HepG2 (cell line): ENCODE results near the gene BRCA2. TPM values are rescaled to one million over a fixed set of nuclear protein-coding genes. Genes with fewer than 3 reads are reported as not detected.
A peak's percentile ranks its signal among the peaks of the same experiment; 100 is the strongest.

ENCODE experiments used
- CENPX ChIP-seq: sonication (generic); formaldehyde crosslinking; IDR thresholded peaks from 2 replicates; pipeline ENCODE4 v1.9.0; 2021; ENCODE audit warnings: mild to moderate bottlenecking, missing genetic modification reagents, moderate library complexity
- HOXA5 ChIP-seq: sonication (generic); formaldehyde crosslinking; IDR thresholded peaks from 2 replicates; pipeline ENCODE4 v1.4.0; 2020; ENCODE audit warnings: missing genetic modification reagents
- KMT2B ChIP-seq: IDR thresholded peaks from 2 replicates; pipeline ENCODE4 v1.6.1; 2016; ENCODE audit warnings: missing genetic modification reagents, missing compliant biosample characterization
- MED1 ChIP-seq: sonication (generic); formaldehyde crosslinking; IDR thresholded peaks from 2 replicates; pipeline ENCODE4 v1.4.0; 2020; ENCODE audit warnings: missing genetic modification reagents
- MTA1 ChIP-seq: sonication (generic); formaldehyde crosslinking; IDR thresholded peaks from 2 replicates; pipeline ENCODE4 v1.4.0; 2020; ENCODE audit warnings: missing genetic modification reagents, mild to moderate bottlenecking, borderline replicate concordance
- PCBP1 ChIP-seq: fragments of 200-400 bp; formaldehyde crosslinking; IDR thresholded peaks from 2 replicates; pipeline ENCODE4 v1.6.1; 2017; ENCODE audit warnings: mild to moderate bottlenecking, low read depth, low read length, borderline replicate concordance
- SAP130 ChIP-seq: IDR thresholded peaks from 2 replicates; pipeline ENCODE4 v1.6.1; 2016; ENCODE audit warnings: low read depth
- TCF12 ChIP-seq, 2 experiments: fragments of 450-650 bp in 1 of 2; sonication (generic) in 1 of 2; formaldehyde crosslinking in 1 of 2; IDR thresholded peaks; 2 replicates each; pipeline versions ENCODE4 v1.6.1 to v1.8.0; 2017 to 2022; ENCODE audit warnings: antibody characterized with exemption in 1 of 2, mild to moderate bottlenecking in 1 of 2, missing genetic modification reagents in 1 of 2, moderate library complexity in 1 of 2
- ZBTB20 ChIP-seq: sonication (generic); formaldehyde crosslinking; IDR thresholded peaks from 2 replicates; pipeline ENCODE4 v1.8.1; 2023; ENCODE audit warnings: missing genetic modification reagents, low read depth, mild to moderate bottlenecking, borderline replicate concordance
- ZEB1 ChIP-seq: IDR thresholded peaks from 2 replicates; pipeline ENCODE4 v1.6.1; 2012; ENCODE audit warnings: mild to moderate bottlenecking, low read depth, inconsistent platforms; ENCODE audit not compliant: insufficient replicate concordance
- ZFP36L2 ChIP-seq: sonication (generic); formaldehyde crosslinking; IDR thresholded peaks from 2 replicates; pipeline ENCODE4 v1.4.0; 2020; ENCODE audit warnings: missing genetic modification reagents
- ZMYM4 ChIP-seq: sonication (generic); formaldehyde crosslinking; IDR thresholded peaks from 2 replicates; pipeline ENCODE4 v1.8.1; 2023; ENCODE audit warnings: mild to moderate bottlenecking, missing genetic modification reagents
- ZNF10 ChIP-seq: sonication (generic); formaldehyde crosslinking; IDR thresholded peaks from 2 replicates; pipeline ENCODE4 v1.4.0; 2020; ENCODE audit warnings: mild to moderate bottlenecking, low read depth, missing genetic modification reagents, borderline replicate concordance
- ZNF224 ChIP-seq: sonication (generic); formaldehyde crosslinking; IDR thresholded peaks from 2 replicates; pipeline ENCODE4 v1.5.0; 2020; ENCODE audit warnings: mild to moderate bottlenecking, missing genetic modification reagents
- ZNF256 ChIP-seq: sonication (generic); formaldehyde crosslinking; conservative IDR thresholded peaks from 2 replicates; pipeline ENCODE4 v1.4.0; 2020; ENCODE audit warnings: missing genetic modification reagents
- ZNF274 ChIP-seq: sonication (generic); formaldehyde crosslinking; IDR thresholded peaks from 2 replicates; pipeline ENCODE4 v1.5.1; 2020; ENCODE audit warnings: mild to moderate bottlenecking, missing genetic modification reagents
- ZNF510 ChIP-seq: sonication (generic); formaldehyde crosslinking; IDR thresholded peaks from 2 replicates; pipeline ENCODE4 v1.4.0; 2020; ENCODE audit warnings: low read depth, mild to moderate bottlenecking, missing genetic modification reagents
- ZNF546 ChIP-seq: sonication (generic); formaldehyde crosslinking; conservative IDR thresholded peaks from 2 replicates; pipeline ENCODE4 v1.8.1; 2023; ENCODE audit warnings: mild to moderate bottlenecking, missing genetic modification reagents
- ZNF564 ChIP-seq: sonication (generic); formaldehyde crosslinking; IDR thresholded peaks from 2 replicates; pipeline ENCODE4 v1.8.1; 2023; ENCODE audit warnings: mild to moderate bottlenecking, missing genetic modification reagents
- ZNF879 ChIP-seq: sonication (generic); formaldehyde crosslinking; IDR thresholded peaks from 2 replicates; pipeline ENCODE4 v1.8.1; 2023; ENCODE audit warnings: missing genetic modification reagents
- polyA plus RNA-seq, 8 experiments: library from polyadenylated mRNA; depleted of rRNA in 3 of 8; stranded (reverse) in 7 of 8; unstranded in 1 of 8; fragments of >200 nt; fragmentation: Illumina TruSeq in 4 of 8; extraction: Trizol in 4 of 8; gene quantifications; 2 replicates each; pipeline versions ENCODE4 v1.2.1 to v1.2.3, GENCODE V29; 2011 to 2016; ENCODE audit warnings: low read depth in 4 of 8, missing spikeins in 1 of 8, mixed read lengths in 1 of 8; ENCODE audit not compliant: insufficient read depth in 1 of 8
- total RNA-seq, 5 experiments: library from RNA; depleted of rRNA; stranded (reverse); fragments of >200 nt; fragmentation: Illumina TruSeq; extraction: Trizol; gene quantifications; 2 replicates each; pipeline ENCODE4 v1.2.3, GENCODE V29; 2016; ENCODE audit warnings: low read depth in 1 of 5
- TF ChIP-seq, protein P1 (sequence below): sonication (generic); formaldehyde crosslinking; IDR thresholded peaks from 2 replicates; pipeline ENCODE4 v1.4.0; 2020; ENCODE audit warnings: mild to moderate bottlenecking, missing genetic modification reagents
- TF ChIP-seq, protein P2 (sequence below): sonication (generic); formaldehyde crosslinking; IDR thresholded peaks from 2 replicates; pipeline ENCODE4 v1.4.0; 2020; ENCODE audit warnings: missing genetic modification reagents
- TF ChIP-seq, protein P3 (sequence below): sonication (generic); formaldehyde crosslinking; IDR thresholded peaks from 2 replicates; pipeline ENCODE4 v1.4.0; 2020; ENCODE audit warnings: missing genetic modification reagents
- TF ChIP-seq, protein P4 (sequence below): sonication (generic); formaldehyde crosslinking; IDR thresholded peaks from 2 replicates; pipeline ENCODE4 v1.8.0; 2022; ENCODE audit warnings: mild to moderate bottlenecking, missing genetic modification reagents, moderate library complexity
- TF ChIP-seq, protein P5 (sequence below): sonication (generic); formaldehyde crosslinking; conservative IDR thresholded peaks from 2 replicates; pipeline ENCODE4 v1.8.1; 2023; ENCODE audit warnings: missing genetic modification reagents

BRCA2 gene
- total and polyA plus RNA-seq, 2 of the 13 experiments (the other 11 are each of a cell fraction or from before 2014, with no cell fraction given): 3.1 to 24.6 TPM

DNA sequence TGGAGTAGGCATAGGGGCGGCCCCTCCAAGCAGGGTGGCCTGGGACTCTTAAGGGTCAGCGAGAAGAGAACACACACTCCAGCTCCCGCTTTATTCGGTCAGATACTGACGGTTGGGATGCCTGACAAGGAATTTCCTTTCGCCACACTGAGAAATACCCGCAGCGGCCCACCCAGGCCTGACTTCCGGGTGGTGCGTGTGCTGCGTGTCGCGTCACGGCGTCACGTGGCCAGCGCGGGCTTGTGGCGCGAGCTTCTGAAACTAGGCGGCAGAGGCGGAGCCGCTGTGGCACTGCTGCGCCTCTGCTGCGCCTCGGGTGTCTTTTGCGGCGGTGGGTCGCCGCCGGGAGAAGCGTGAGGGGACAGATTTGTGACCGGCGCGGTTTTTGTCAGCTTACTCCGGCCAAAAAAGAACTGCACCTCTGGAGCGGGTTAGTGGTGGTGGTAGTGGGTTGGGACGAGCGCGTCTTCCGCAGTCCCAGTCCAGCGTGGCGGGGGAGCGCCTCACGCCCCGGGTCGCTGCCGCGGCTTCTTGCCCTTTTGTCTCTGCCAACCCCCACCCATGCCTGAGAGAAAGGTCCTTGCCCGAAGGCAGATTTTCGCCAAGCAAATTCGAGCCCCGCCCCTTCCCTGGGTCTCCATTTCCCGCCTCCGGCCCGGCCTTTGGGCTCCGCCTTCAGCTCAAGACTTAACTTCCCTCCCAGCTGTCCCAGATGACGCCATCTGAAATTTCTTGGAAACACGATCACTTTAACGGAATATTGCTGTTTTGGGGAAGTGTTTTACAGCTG, at the start of gene BRCA2, which contains the start of gene ZAR1L (continued):
- TF ChIP-seq, protein P1, sequence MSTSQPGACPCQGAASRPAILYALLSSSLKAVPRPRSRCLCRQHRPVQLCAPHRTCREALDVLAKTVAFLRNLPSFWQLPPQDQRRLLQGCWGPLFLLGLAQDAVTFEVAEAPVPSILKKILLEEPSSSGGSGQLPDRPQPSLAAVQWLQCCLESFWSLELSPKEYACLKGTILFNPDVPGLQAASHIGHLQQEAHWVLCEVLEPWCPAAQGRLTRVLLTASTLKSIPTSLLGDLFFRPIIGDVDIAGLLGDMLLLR (CRISPR knock-in tag): peak; percentile 78; the same call in 1 of the 2 replicates
- no peak for TF ChIP-seq ZNF879 (CRISPR knock-in tag)
- peak; percentile 47; the same call in 1 of the 2 replicates for TF ChIP-seq MTA1
- peak; percentile 68; the same call in 1 of the 2 replicates for TF ChIP-seq ZBTB20 (CRISPR knock-in tag)
- TF ChIP-seq, protein P2, sequence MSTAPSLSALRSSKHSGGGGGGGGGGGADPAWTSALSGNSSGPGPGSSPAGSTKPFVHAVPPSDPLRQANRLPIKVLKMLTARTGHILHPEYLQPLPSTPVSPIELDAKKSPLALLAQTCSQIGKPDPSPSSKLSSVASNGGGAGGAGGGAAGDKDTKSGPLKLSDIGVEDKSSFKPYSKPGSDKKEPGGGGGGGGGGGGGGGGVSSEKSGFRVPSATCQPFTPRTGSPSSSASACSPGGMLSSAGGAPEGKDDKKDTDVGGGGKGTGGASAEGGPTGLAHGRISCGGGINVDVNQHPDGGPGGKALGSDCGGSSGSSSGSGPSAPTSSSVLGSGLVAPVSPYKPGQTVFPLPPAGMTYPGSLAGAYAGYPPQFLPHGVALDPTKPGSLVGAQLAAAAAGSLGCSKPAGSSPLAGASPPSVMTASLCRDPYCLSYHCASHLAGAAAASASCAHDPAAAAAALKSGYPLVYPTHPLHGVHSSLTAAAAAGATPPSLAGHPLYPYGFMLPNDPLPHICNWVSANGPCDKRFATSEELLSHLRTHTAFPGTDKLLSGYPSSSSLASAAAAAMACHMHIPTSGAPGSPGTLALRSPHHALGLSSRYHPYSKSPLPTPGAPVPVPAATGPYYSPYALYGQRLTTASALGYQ (CRISPR knock-in tag): no peak; the same call in 1 of the 2 replicates
- no peak for TF ChIP-seq ZFP36L2 (CRISPR knock-in tag)
- TF ChIP-seq, protein P3, sequence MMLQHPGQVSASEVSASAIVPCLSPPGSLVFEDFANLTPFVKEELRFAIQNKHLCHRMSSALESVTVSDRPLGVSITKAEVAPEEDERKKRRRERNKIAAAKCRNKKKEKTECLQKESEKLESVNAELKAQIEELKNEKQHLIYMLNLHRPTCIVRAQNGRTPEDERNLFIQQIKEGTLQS (CRISPR knock-in tag): no peak; the same call in 1 of the 2 replicates
- no peak for TF ChIP-seq ZEB1
- TF ChIP-seq ZNF564 (CRISPR knock-in tag): 0 out of 2 replicates have a peak, but pooled peaks have one; percentile 55
- TF ChIP-seq ZNF256 (CRISPR knock-in tag): no peak; the same call in 1 of the 2 replicates
- peak; percentile 89 for TF ChIP-seq ZMYM4 (CRISPR knock-in tag)
- TF ChIP-seq TCF12 (IDR thresholded peaks at IDR 0.05): no peak
- no peak for TF ChIP-seq TCF12 (CRISPR knock-in tag; IDR thresholded peaks at IDR 0.05)
- peak; percentile 100 for TF ChIP-seq SAP130 (CRISPR knock-in tag)
- no peak for TF ChIP-seq ZNF510 (CRISPR knock-in tag)
- peak; percentile 50; the same call in 1 of the 2 replicates for TF ChIP-seq MED1 (CRISPR knock-in tag)
- TF ChIP-seq ZNF10 (CRISPR knock-in tag): no peak
- no peak for TF ChIP-seq CENPX
- TF ChIP-seq HOXA5 (CRISPR knock-in tag): peak; percentile 28
- TF ChIP-seq, protein P4, sequence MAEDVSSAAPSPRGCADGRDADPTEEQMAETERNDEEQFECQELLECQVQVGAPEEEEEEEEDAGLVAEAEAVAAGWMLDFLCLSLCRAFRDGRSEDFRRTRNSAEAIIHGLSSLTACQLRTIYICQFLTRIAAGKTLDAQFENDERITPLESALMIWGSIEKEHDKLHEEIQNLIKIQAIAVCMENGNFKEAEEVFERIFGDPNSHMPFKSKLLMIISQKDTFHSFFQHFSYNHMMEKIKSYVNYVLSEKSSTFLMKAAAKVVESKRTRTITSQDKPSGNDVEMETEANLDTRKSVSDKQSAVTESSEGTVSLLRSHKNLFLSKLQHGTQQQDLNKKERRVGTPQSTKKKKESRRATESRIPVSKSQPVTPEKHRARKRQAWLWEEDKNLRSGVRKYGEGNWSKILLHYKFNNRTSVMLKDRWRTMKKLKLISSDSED (CRISPR knock-in tag): no peak
- TF ChIP-seq ZNF546 (CRISPR knock-in tag): no peak
- TF ChIP-seq, protein P5, sequence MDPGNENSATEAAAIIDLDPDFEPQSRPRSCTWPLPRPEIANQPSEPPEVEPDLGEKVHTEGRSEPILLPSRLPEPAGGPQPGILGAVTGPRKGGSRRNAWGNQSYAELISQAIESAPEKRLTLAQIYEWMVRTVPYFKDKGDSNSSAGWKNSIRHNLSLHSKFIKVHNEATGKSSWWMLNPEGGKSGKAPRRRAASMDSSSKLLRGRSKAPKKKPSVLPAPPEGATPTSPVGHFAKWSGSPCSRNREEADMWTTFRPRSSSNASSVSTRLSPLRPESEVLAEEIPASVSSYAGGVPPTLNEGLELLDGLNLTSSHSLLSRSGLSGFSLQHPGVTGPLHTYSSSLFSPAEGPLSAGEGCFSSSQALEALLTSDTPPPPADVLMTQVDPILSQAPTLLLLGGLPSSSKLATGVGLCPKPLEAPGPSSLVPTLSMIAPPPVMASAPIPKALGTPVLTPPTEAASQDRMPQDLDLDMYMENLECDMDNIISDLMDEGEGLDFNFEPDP: no peak
- 0 out of 2 replicates have a peak, but pooled peaks have one; percentile 24 for TF ChIP-seq PCBP1
- no peak for TF ChIP-seq ZNF224 (CRISPR knock-in tag)
- no peak; the same call in 1 of the 2 replicates for TF ChIP-seq ZNF274 (CRISPR knock-in tag)
- peak; percentile 91 for TF ChIP-seq KMT2B
